NCI-H2171 (cell line): ENCODE results near the gene COL3A1.

ENCODE experiments used
- DNase-seq: peaks from one replicate; lab custom pipeline; 2025; lab: John Stamatoyannopoulos, UW

COL3A1 gene

DNA sequence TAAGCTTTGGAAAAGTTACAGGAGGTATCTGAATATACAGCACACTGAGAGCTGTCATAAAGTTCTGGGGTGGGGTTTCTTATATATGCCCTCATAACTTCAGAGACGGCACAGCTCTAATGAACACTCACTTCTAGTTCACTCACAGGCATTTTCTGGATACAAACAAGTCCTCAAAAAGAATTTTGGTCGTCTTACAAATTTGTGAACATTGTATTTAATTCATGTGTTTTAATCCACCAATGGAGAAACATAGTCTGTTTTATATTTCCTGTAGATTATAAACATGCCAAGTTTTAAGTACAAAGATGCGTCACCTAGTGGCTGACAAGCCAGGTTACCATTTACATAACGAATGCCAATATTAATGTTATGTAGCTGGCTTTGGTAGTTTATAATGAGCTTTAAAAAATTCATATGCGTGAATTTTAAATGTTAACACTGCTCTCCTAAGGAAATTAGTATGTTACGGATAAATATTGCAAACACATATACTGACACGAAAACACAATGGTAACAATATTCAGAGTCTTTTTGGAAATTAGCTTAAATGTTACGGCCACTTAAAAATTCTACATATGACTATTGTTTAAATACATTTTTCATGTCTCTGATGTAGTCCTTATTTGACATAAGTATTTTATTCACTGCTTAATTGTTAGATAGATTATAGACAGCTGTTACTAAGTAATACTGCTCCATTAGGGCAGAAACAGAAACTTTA is 2.5 kb downstream of the COL3A1 start:
- DNase-seq, result no peak

- DNase-seq, result no peak
Measured at GRCh38 chr2:188977317-188977716, 3.1 kb downstream of the COL3A1 start.

DNA sequence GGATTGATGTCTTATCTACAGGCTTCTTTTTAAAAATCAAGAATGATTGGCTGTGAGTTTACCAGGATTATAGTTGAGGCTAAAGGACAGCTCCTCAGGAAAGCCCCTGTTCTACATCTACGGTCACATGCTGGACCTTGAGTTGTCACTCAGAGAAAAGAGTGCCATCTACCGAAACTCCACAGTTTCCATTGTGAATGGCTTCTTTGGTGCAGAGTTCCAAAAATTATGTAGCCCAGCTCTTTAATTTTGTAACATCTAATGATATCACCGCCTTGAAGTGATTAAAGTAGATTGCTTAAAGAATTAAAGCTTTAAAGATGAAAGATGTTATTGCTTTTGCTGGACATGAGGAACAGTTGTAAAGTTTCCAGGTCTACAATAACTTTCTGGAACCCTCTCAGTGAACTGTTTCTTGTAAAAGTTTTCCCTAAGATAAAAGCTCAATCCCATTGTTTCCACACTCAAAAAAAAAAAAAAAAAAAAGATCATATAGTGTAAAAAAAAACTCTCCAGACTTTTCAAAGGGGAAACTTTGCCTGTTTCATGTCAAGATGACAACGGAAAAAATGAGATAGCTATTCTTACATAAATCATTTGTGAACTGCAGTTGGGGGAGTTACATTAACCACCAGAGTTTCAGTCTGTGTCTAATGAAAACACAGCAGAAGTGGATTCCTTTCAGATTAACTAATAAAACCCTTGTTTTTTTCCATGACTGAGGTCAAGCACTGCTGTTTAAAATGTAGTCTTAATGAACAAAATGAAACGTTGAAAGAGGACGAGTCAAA is 4.3 kb downstream of the COL3A1 start:
- DNase-seq, result no peak

GRCh38 chr2:188979187-188980114 is 5.3 kb downstream of the COL3A1 start:
- DNase-seq, result no peak

GRCh38 chr2:188983427-188984064 is 9.4 kb downstream of the COL3A1 start:
- no peak for DNase-seq

GRCh38 chr2:188984065-188984491 is 9.9 kb downstream of the COL3A1 start:
- no peak for DNase-seq

DNA sequence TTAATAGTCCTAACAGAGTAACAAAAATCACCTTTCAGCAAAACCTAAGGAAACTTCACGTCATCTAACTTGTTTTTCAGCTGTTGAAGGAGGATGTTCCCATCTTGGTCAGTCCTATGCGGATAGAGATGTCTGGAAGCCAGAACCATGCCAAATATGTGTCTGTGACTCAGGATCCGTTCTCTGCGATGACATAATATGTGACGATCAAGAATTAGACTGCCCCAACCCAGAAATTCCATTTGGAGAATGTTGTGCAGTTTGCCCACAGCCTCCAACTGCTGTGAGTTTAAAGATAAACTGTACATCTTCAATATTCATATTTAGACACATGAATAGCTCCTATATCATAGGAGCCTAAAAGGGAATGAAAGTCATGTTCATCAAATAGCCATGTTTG is 10.5 kb downstream of the COL3A1 start:
- DNase-seq, result no peak

- DNase-seq, result no peak
Measured at GRCh38 chr2:188986839-188987238, 12.7 kb downstream of the COL3A1 start.

DNA sequence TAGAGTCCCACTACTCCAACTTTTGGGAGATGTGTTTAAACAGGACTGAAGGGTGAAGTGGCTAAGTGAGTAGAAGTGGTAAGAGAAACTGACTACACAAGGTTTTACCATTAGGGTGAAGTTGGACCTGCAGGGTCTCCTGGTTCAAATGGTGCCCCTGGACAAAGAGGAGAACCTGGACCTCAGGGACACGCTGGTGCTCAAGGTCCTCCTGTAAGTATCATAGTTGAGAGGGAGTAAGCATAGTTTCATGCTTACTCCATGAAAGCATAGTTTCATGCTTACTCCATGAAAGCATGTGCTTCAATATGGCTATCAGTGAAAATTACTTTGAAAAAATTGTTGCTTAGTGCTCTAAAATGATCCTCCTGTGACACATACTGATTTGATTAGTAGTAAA is 19.1 kb downstream of the COL3A1 start:
- no peak for DNase-seq

- no peak for DNase-seq
Measured at GRCh38 chr2:188997263-188997662, 23.1 kb downstream of the COL3A1 start.

DNA sequence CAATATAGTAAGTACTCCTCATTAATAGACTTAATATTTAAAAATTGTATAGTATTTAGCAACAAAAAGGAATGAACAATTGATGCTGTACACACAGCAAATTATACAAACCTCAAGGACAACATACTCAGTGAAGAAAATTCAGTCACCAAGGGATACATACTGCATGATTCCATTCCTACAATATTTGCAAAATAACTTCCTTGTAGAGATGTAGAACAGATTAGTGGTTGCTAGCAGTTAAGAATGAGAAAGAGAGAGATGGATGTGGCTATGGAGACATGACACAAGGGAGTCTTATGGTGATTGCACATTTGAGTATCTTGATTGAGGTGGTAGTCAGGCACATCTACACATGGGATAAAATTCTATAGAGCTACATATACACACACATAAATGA is 26.0 kb downstream of the COL3A1 start:
- no peak for DNase-seq

- DNase-seq, result no peak
Measured at GRCh38 chr2:189002079-189002478, 27.9 kb downstream of the COL3A1 start.

- no peak for DNase-seq
Measured at GRCh38 chr2:189008555-189009262, 34.5 kb downstream of the COL3A1 start.

- no peak for DNase-seq
Measured at GRCh38 chr2:189010536-189010935, 36.4 kb downstream of the COL3A1 start.

GRCh38 chr2:189012351-189012750 is 38.2 kb downstream of the COL3A1 start:
- no peak for DNase-seq

GRCh38 chr2:189013031-189013430 is 38.9 kb downstream of the COL3A1 start:
- no peak for DNase-seq

DNA sequence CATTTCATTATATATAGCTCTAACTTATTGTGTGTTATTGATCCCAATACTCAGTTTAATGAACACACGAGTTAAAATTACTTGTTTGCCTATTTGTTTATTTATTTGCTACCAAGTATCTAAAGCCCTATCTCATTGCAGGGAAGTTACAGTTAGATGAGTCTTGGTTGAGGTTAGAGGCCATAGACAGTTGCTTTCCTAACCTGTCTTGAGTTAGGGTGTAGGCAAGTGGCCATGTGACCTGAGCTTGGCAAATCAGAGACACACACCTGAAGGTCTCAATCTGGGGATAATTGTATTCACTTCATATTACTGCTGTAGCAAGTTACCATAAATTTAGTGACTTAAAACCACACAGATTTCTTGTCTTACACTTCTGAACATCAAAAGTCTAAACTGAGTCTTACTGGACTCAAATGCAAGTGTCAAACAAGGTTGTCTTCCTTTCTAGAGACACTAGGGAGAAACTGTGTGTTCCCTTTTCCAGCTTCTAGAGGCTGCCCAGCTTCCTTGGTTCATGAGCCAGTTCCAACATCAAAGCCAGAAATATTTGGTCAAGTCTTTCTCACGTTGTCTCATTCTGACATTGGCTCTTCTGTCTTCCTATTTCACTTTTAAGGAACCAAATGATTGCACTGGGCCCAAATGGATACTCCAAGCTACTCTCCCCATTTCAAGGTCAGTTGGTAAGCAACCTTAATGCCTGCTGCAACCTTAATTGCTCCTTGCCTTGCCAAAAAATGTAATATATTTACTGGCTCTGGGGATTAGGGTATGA is 39.7 kb downstream of the COL3A1 start:
- no peak for DNase-seq

DNA sequence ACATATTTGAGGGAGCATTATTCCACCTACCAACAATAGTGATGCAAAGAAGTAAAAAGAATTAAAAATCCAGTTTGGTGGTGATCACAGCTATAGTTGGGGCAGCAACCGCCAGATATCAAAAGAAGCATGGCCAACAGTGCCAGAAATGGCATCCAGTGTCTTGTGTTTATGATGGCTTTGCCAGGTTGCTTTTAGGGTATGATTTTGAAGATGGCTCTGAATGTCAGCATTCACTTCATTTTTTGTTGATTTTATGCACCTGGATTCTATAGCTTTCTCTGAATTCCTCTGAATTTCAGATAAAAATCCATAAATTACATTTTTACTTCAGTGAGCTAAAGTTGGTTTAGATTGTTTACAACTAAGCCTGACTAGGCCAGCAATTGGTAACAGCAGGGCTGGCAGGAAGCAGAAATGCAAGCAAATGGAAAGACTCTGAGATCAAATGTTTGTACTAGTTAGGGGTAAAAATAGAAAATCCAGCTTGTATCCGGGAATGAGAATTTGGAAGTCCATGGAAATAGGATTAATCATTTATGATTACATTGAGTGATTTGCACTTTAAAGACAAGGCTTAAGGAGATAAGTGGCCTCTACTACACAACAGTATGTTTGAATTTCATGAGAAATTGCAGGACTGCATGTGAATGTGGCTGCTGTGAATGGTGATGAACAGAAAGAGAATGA is 40.4 kb downstream of the COL3A1 start:
- DNase-seq, result no peak

DNA sequence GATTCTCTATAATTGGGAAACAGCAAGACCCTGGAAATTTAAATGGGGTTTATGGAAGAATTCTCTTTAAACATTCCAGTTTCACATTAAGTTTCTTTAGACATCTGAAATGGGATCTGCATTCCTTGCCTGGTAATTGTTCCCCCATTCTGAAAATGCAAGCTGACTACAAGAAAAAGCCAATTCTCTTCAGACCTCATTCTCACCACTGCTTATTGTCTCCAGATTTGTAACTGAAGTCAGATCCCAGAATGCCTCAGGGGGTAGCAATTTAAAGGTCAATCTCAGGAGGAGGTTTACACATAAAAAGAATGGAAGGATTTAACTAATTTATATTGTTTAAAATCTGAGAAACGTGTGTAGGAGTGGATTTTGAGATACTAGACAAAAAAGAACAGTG is 41.2 kb downstream of the COL3A1 start:
- no peak for DNase-seq

DNA sequence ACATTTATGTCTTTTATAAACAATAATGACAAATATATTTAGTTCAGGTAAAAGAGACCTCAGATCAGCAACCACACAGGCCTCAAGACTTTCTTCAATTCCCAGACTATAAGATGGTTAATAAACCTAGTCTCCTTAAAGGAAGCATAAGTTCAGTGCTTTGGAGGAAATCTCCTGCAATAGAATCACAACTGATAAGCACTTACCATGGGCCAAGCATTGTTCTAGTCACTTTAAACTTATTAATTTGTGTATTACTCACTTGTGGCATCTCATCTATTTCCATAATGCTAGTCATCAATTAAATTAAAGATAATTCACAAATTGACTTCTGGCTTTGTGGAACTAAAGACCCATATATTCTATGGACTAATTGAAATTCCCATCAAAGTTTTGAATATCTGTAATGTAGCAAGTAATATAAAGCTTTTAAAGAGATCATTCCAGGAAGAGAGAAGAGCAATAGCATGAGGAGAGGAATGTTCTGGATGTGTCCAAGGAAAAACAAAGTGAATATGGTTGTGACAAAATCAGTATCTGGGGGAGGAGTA is 42.2 kb downstream of the COL3A1 start:
- no peak for DNase-seq
